Measurements from ENCODE around the gene PLEKHA7. TPM values are rescaled to one million over a fixed set of nuclear protein-coding genes. Genes with fewer than 3 reads are reported as not detected.

Gene PLEKHA7
- total and polyA plus RNA-seq, 5 donors from 2014 or later = 0.48 to 1.8 (median 0.73) TPM

DNA sequence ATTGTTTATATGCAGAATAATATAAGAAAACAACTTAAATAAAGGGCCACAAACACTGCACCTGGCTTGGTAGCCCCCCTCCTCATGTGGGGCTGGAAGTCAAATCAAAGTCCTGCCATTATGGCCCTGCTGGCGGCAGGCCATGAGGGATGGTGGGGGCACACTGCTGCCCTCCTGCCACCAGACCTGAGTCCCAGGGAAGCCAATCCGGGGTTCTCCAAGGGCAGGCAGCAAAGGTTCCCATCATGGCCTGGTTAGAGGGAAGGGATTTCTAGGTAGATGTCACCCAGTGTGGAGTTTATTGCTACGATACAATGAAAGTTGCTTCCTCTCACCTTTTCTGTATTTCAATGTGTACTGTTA, 236.6 kb downstream of the PLEKHA7 start:
- no peaks in the 10 kb centered on the region for H3K27me3 ChIP-seq (ENCODE audit: control insufficient read depth, insufficient read depth, low read length)
- H3K36me3 ChIP-seq (ENCODE audit: control insufficient read depth, insufficient read depth, low read length) = no peaks in the 10 kb centered on the region
- H3K9me3 ChIP-seq (ENCODE audit: control insufficient read depth in 2 of 2, low read length in 2 of 2) = no peaks in the 10 kb centered on the region
- DNase-seq (no peak), ATAC-seq (ENCODE audit: low read depth in 2 of 2) (no peak)
- H3K4me3 ChIP-seq (ENCODE audit: low read depth, low read length) = no peak overlapping the region
- no peaks in the 10 kb centered on the region for H3K4me1 ChIP-seq (ENCODE audit: control insufficient read depth, insufficient read depth, low read length, poor library complexity, severe bottlenecking)
- no peaks in the 10 kb centered on the region for H3K36me3 Mint-ChIP-seq
- no peaks in the 10 kb centered on the region for H3K4me1 Mint-ChIP-seq
- H3K27ac Mint-ChIP-seq = no peak overlapping the region
- no peak overlapping the region for H3K27ac ChIP-seq (ENCODE audit: insufficient read depth, low read length, poor library complexity, severe bottlenecking)
- peaks cover 0 to 3% (median 0%) of the 10 kb centered on the region in 7 donors for H3K9me3 Mint-ChIP-seq
- no peaks in the 10 kb centered on the region for H3K27me3 Mint-ChIP-seq
- no peak overlapping the region for H3K4me3 Mint-ChIP-seq

DNA sequence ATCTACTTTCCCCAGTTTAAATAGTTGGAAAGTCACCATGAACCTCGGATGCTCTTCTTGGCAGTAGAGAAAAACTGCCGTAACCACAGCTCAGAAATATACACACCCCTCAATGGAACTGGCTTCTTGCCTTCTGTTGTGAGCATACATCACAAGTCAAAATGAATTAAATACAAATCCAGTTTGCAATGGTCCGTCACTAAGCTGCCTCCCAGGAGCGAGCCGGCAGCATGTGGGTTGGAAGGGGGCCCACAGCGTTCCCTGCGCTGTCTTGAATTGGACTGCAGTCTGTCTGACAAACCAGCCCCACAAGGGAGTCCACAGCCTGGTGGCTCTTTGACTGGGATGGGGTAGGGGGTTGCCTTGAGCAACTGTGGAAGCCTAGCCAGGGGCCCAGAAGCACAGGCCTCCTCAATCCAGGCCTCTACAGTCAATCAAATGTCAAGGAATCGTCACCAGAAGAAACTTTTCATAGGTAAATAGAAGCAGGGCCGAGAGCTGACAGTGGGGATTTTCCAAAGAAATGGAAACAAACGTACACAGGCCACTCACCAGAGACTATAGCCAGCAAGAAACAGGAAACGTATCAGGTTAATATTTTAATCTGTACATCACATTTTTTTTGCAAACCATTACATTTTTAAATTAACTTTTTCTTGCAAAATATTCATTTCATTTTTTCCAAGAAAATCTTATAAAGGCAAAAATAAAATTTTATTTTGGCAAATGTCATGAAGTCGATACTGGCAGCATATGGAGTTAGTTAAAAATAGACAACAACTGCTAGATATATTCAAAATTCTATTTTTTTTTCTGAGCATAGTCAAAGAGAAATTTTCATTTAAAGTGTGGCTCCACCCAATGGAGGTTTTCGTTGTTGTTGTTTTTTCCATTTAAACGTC, 237.3 kb downstream of the PLEKHA7 start:
- Histone ChIP-seq H3K27me3 (ENCODE audit: control insufficient read depth, insufficient read depth, low read length) (no peaks in the 10 kb centered on the region), H3K9me3 (ENCODE audit: control insufficient read depth in 2 of 2, low read length in 2 of 2) (no peaks in the 10 kb centered on the region), H3K4me1 (ENCODE audit: control insufficient read depth, insufficient read depth, low read length, poor library complexity, severe bottlenecking) (no peaks in the 10 kb centered on the region), H3K27ac (ENCODE audit: insufficient read depth, low read length, poor library complexity, severe bottlenecking) (no peak overlapping the region), H3K36me3 (ENCODE audit: control insufficient read depth, insufficient read depth, low read length) (no peaks in the 10 kb centered on the region), H3K4me3 (ENCODE audit: low read depth, low read length) (no peak overlapping the region)
- no peak overlapping the region for H3K27ac Mint-ChIP-seq
- DNase-seq (no peak), ATAC-seq (ENCODE audit: low read depth in 2 of 2) (no peak)
- peaks cover 0 to 3% (median 0%) of the 10 kb centered on the region in 7 donors for H3K9me3 Mint-ChIP-seq
- H3K4me3 Mint-ChIP-seq = no peak overlapping the region
- H3K4me1 Mint-ChIP-seq = no peaks in the 10 kb centered on the region
- no peaks in the 10 kb centered on the region for H3K36me3 Mint-ChIP-seq
- H3K27me3 Mint-ChIP-seq = no peaks in the 10 kb centered on the region

DNA sequence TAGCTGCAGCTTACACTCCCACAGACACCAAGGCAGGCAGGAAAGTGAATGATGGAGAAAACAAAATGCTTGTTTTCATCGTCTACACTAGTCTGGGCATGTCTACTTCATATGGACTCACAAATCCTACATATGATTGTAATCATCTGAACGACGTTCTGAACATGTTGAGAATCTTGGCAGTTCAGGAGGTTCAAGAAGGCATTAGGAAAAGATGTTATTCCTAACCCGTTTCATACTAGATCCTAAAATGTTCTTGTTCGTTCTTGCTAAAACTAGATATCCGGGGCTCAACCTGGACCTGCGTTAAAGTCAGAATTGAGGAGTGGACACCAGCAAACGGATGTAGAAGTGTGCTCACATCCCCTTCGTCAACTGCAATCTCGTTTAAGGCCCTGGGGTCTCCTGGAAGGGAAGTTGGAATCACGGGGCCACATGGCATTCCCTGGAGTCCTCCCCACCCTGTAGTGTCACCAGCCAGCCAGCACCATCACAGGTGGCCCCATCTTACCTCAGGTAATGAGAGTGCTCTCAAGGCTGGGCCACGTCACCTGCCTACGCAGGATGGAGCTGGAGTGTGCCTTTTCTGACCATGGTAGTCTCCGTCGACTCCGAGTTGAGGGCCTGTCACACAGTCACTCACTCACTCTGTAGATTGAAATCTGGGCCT, 238.5 kb downstream of the PLEKHA7 start:
- DNase-seq (no peak), ATAC-seq (ENCODE audit: low read depth in 2 of 2) (no peak)
- Histone ChIP-seq H3K4me3 (ENCODE audit: low read depth, low read length) (no peak overlapping the region), H3K9me3 (ENCODE audit: control insufficient read depth in 2 of 2, low read length in 2 of 2) (no peaks in the 10 kb centered on the region), H3K4me1 (ENCODE audit: control insufficient read depth, insufficient read depth, low read length, poor library complexity, severe bottlenecking) (no peaks in the 10 kb centered on the region), H3K27me3 (ENCODE audit: control insufficient read depth, insufficient read depth, low read length) (no peaks in the 10 kb centered on the region), H3K36me3 (ENCODE audit: control insufficient read depth, insufficient read depth, low read length) (no peaks in the 10 kb centered on the region), H3K27ac (ENCODE audit: insufficient read depth, low read length, poor library complexity, severe bottlenecking) (no peak overlapping the region)
- Mint-ChIP-seq H3K27me3 (no peaks in the 10 kb centered on the region), H3K4me1 (no peaks in the 10 kb centered on the region), H3K4me3 (no peak overlapping the region), H3K27ac (no peak overlapping the region), H3K36me3 (no peaks in the 10 kb centered on the region), H3K9me3 (peaks cover 0 to 3% (median 0%) of the 10 kb centered on the region in 7 donors)

DNA sequence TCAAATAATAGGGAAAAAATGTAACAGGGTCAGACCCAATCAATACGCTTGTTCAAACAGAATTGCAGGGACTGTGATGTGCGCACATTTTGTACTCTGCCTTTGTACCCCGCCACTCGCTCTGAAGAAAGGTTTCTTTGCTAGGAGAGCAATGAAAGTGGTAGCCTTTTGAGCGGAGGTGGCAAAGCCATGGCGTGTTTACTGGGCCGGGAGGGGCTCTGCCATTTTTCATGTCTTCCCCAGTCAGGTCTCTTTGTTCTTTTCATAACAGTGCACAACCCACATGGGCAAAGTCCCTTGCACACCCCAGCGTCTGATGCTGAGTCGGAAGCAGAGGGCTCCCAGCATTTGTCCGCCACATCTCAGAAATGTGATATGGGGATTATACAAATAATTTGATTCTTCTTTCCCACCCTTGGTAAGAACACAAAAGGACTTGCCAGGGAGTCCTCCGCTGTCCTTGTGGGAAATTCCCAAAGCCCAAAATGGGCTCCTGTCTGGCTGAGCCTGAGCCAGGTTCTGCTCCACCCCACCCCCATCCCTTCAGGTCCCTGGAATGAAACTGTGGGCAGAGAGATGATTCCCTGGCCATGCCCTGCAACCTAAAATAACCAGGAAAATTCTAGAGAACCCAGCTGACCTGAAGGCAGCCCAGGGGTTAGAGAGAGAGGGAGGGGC, 239.1 kb downstream of the PLEKHA7 start:
- Histone ChIP-seq H3K4me3 (ENCODE audit: low read depth, low read length) (no peak overlapping the region), H3K36me3 (ENCODE audit: control insufficient read depth, insufficient read depth, low read length) (no peaks in the 10 kb centered on the region), H3K9me3 (ENCODE audit: control insufficient read depth in 2 of 2, low read length in 2 of 2) (no peaks in the 10 kb centered on the region), H3K27ac (ENCODE audit: insufficient read depth, low read length, poor library complexity, severe bottlenecking) (no peak overlapping the region), H3K27me3 (ENCODE audit: control insufficient read depth, insufficient read depth, low read length) (no peaks in the 10 kb centered on the region), H3K4me1 (ENCODE audit: control insufficient read depth, insufficient read depth, low read length, poor library complexity, severe bottlenecking) (no peaks in the 10 kb centered on the region)
- Mint-ChIP-seq H3K27me3 (no peaks in the 10 kb centered on the region), H3K4me3 (no peak overlapping the region), H3K4me1 (no peaks in the 10 kb centered on the region), H3K36me3 (no peaks in the 10 kb centered on the region), H3K9me3 (peaks cover 0 to 3% (median 0%) of the 10 kb centered on the region in 7 donors), H3K27ac (no peak overlapping the region)
- ATAC-seq (ENCODE audit: low read depth in 2 of 2) (no peak), DNase-seq (no peak)

DNA sequence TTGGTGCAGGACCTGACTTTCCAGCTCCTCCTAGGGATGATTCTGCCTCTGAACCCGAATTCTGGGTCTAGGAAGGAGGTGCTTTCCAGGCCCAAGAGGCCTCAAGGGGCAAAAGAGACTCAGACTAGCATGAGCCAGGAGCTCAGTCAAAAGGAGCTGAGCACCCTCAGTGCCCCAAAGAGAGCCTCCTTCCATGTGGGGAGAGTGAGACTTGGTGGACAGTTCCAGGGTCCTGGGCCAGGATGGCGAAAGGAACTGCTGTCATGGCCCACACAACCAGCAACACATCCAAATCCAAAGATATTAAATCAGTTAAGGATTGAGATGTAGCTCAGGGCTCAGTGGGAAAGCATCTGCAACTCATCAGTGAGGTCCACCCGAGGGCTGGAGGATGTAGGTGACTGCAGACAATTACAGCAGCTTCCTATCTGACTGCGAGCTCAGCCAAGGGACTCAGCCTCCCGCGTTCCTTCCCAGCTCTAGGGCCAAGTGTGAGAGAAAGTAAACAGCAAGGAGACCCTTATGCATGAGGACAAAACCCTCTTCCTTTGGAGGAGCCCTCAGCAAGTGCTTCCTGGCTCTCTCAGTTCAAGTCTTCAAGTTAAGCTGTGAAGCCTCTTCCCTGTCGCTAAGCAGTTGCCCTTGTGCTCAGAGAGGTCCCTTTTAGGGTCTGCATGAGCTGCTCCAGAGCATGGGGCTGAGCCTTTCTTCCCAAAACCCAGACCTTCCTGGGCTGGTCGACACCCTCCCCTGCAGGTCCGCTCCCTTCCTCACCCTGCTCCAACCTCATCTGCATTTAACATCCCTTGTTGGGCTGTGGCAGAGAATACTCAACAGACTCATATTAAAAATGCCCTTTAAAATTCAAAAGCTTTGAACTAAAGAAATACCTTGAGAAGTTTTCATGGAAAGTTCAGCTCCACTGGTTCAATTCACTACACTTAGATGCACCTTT, 240.0 kb downstream of the PLEKHA7 start:
- Mint-ChIP-seq H3K27me3 (no peaks in the 10 kb centered on the region), H3K27ac (no peak overlapping the region), H3K36me3 (no peaks in the 10 kb centered on the region), H3K4me1 (no peaks in the 10 kb centered on the region), H3K9me3 (peaks cover 0 to 1% (median 0%) of the 10 kb centered on the region in 7 donors), H3K4me3 (no peak overlapping the region)
- Histone ChIP-seq H3K27ac (ENCODE audit: insufficient read depth, low read length, poor library complexity, severe bottlenecking) (no peak overlapping the region), H3K4me3 (ENCODE audit: low read depth, low read length) (no peak overlapping the region), H3K4me1 (ENCODE audit: control insufficient read depth, insufficient read depth, low read length, poor library complexity, severe bottlenecking) (no peaks in the 10 kb centered on the region), H3K9me3 (ENCODE audit: control insufficient read depth in 2 of 2, low read length in 2 of 2) (no peaks in the 10 kb centered on the region), H3K27me3 (ENCODE audit: control insufficient read depth, insufficient read depth, low read length) (no peaks in the 10 kb centered on the region), H3K36me3 (ENCODE audit: control insufficient read depth, insufficient read depth, low read length) (no peaks in the 10 kb centered on the region)
- DNase-seq = no peak
- no peak for ATAC-seq (ENCODE audit: low read depth in 2 of 2)

DNA sequence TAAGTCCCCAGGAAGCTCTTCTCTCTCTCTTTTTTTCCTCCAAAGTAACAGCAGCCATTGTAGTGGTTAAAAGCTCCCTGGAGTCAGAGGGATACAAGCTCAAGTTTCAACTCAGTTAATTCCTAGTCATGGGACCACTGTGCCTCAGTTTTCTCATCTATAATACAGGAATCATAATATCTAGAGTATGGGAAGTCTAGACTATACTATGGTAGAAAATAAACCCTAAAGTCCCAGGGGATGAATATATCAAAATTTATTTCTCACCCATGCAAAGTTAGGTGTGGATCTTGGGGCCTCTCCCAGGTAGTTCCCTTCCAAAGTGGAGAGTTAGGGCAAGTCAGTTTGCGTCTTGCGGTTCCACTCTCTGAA, 242.1 kb downstream of the PLEKHA7 start:
- Mint-ChIP-seq H3K36me3 (no peaks in the 10 kb centered on the region), H3K9me3 (peaks cover 0 to 1% (median 0%) of the 10 kb centered on the region in 7 donors), H3K27me3 (no peaks in the 10 kb centered on the region), H3K4me1 (no peaks in the 10 kb centered on the region), H3K4me3 (no peak overlapping the region), H3K27ac (no peak overlapping the region)
- no peaks in the 10 kb centered on the region for H3K36me3 ChIP-seq (ENCODE audit: control insufficient read depth, insufficient read depth, low read length)
- H3K27ac ChIP-seq (ENCODE audit: insufficient read depth, low read length, poor library complexity, severe bottlenecking) = no peak overlapping the region
- ATAC-seq (ENCODE audit: low read depth in 2 of 2) (no peak), DNase-seq (no peak)
- H3K4me3 ChIP-seq (ENCODE audit: low read depth, low read length) = no peak overlapping the region
- H3K27me3 ChIP-seq (ENCODE audit: control insufficient read depth, insufficient read depth, low read length) = no peaks in the 10 kb centered on the region
- no peaks in the 10 kb centered on the region for H3K9me3 ChIP-seq (ENCODE audit: control insufficient read depth in 2 of 2, low read length in 2 of 2)
- H3K4me1 ChIP-seq (ENCODE audit: control insufficient read depth, insufficient read depth, low read length, poor library complexity, severe bottlenecking) = no peaks in the 10 kb centered on the region
